ENCODE results near the gene PPP1R1B.

- TF ChIP-seq ZBTB7A (IDR thresholded peaks at IDR 0.05; ENCODE audit: low read depth) (no peak), USF1 (IDR thresholded peaks at IDR 0.05) (no peak), EP300 (IDR thresholded peaks at IDR 0.05; ENCODE audit: borderline replicate concordance) (no peak), RAD21 (IDR thresholded peaks at IDR 0.05; ENCODE audit: low read depth) (no peak), CEBPB (IDR thresholded peaks at IDR 0.05) (no peak), YY1 (IDR thresholded peaks at IDR 0.05; ENCODE audit: low read depth) (no peak), REST (IDR thresholded peaks at IDR 0.05; ENCODE audit: low read depth) (no peak), TAF1 (IDR thresholded peaks at IDR 0.05; ENCODE audit: low read depth) (no peak)
- TF ChIP-seq, protein P1, sequence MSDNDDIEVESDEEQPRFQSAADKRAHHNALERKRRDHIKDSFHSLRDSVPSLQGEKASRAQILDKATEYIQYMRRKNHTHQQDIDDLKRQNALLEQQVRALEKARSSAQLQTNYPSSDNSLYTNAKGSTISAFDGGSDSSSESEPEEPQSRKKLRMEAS (IDR thresholded peaks at IDR 0.05): no peak
Measured at GRCh38 chr17:39638317-39638716, 11.6 kb downstream of the PPP1R1B start.

All from Ishikawa (cell line).